Measurements from ENCODE around the gene COL4A2.

DNA sequence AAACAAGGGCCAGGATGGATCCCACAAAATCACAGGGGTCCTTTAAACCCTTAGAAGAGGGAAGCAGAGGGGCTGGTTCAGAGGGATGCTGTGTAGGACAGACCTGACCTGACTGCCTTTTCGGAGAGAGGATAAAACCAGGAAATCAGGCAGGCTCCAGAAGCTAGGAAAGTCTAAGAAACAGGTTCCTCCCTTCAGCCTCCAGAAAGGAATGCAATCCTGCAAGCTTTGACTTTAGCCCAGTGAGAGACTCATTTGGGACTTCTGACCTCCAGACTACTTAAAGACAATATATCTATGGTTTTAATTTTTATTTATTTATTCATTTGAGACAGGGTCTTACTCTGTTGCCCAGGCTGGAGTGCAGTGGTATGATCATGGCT is 249.1 kb downstream of the COL4A2 start:
- TF ChIP-seq, protein P1, sequence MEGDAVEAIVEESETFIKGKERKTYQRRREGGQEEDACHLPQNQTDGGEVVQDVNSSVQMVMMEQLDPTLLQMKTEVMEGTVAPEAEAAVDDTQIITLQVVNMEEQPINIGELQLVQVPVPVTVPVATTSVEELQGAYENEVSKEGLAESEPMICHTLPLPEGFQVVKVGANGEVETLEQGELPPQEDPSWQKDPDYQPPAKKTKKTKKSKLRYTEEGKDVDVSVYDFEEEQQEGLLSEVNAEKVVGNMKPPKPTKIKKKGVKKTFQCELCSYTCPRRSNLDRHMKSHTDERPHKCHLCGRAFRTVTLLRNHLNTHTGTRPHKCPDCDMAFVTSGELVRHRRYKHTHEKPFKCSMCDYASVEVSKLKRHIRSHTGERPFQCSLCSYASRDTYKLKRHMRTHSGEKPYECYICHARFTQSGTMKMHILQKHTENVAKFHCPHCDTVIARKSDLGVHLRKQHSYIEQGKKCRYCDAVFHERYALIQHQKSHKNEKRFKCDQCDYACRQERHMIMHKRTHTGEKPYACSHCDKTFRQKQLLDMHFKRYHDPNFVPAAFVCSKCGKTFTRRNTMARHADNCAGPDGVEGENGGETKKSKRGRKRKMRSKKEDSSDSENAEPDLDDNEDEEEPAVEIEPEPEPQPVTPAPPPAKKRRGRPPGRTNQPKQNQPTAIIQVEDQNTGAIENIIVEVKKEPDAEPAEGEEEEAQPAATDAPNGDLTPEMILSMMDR (IDR thresholded peaks at IDR 0.05) = no peak
- no peak for TF ChIP-seq POLR2A (IDR thresholded peaks at IDR 0.05)
